GM13976 (cell line): ENCODE results near the gene TEC.
A peak's percentile ranks its signal among the peaks of the same experiment; 100 is the strongest.

Experiments
- DNase-seq: peaks from one replicate; pipeline ENCODE4 v3.0.0; 2012; ENCODE audit warnings: low spot score
- CTCF ChIP-seq: IDR thresholded peaks from 2 replicates; pipeline ENCODE4 v1.5.1; 2012; ENCODE audit warnings: borderline replicate concordance, mild to moderate bottlenecking; ENCODE audit not compliant: insufficient read depth; ENCODE audit errors: extremely low read depth, missing control alignments, control extremely low read depth
- in situ Hi-C: fragments of 300-500 bp; cut with MboI; formaldehyde crosslinking; loops from one replicate; pipeline ENCODE4 v1.12.0; 2022; ENCODE audit warnings: low sequenced_read_pairs, mixed read lengths, inconsistent platforms; ENCODE audit not compliant: unreplicated experiment

TEC gene

DNA sequence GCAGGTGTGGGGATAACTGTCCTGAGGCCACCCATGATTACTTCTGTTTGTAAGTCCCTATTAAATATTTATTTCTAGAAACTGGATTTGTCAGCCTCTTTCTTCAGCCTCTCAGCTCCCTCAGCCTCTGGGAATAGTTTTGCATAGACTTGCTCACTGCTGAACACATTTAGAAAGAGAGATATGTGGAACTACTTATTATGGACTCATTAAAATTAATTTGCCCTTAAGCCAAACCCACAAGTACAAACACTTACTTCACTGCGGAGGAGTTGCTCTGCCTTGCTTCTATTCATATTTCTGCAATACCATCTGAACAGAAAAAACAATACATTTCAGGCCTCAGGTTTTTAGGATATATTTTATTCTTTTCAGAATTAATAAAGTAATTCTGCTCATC is 113.2 kb downstream of the TEC start:
- in situ Hi-C loops, result no loop called here
- TF ChIP-seq CTCF, result no peak
- DNase-seq, result no peak

- DNase-seq, result peak; percentile 21
- in situ Hi-C loops, result no loop called here
- no peak for TF ChIP-seq CTCF
These were observed 115.7 kb downstream of the TEC start for GRCh38 chr4:48153791-48154550.

- no peak for TF ChIP-seq CTCF
- in situ Hi-C loops, result no loop called here
- DNase-seq, result no peak
These were observed 117.4 kb downstream of the TEC start for GRCh38 chr4:48152259-48152658.

GRCh38 chr4:48149827-48150370 is 119.7 kb downstream of the TEC start:
- no peak for DNase-seq
- TF ChIP-seq CTCF, result no peak
- in situ Hi-C loops, result loop anchor here (25.0 kb wide), 1 partner anchor 387 kb away; no protein-coding TSS in a partner anchor

DNA sequence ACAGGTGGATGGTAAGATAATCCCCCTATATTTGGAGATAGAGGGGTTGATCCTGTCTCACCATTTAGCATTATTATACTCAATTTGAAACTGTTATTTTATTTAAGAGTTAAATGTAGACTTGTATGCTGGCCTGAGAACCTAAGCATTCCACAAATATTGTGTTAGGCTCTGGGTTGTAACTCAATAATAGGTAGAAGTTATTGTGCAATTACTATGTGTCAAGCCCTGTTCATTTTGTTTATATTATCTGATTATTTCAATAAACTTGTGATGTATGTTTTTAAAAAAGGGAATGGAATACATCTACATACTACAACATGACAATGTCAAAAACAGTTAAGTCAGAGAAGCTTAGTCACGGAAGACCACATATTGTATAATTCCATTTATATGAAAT is 122.0 kb downstream of the TEC start:
- in situ Hi-C loops, result loop anchor here (25.0 kb wide), 1 partner anchor 390 kb away; no protein-coding TSS in a partner anchor
- TF ChIP-seq CTCF, result no peak
- DNase-seq, result no peak

GRCh38 chr4:48141048-48141447 is 128.6 kb downstream of the TEC start:
- peak; percentile 34 for DNase-seq
- TF ChIP-seq CTCF, result no peak
- in situ Hi-C loops, result loop anchor here (25.0 kb wide), 1 partner anchor 396 kb away; no protein-coding TSS in a partner anchor

DNA sequence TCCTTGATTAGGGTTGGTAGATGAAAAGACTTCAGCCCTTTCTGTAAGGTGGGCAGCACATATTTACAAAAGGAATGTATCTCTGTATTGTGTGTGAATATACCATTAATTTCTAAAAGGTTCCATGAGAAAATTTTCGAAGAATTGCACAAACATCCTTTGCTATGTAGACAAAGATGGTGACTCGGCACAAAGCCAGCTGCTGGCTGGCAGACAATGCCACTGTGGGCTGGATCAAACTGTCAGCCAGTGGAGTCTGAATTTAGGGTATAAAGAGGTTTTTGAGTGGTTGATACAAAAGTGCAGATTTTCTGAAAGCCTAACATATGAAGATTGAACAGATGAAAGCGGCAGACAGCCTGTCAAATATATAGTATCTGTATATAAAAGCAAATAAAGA is 129.9 kb downstream of the TEC start:
- TF ChIP-seq CTCF, result no peak
- in situ Hi-C loops, result loop anchor here (25.0 kb wide), 1 partner anchor 398 kb away; no protein-coding TSS in a partner anchor
- DNase-seq, result no peak
